Spleen (tissue), 7 donors: ENCODE data around the gene KCNJ12.
"Not testable (repeated sequence)": the region's sequence is repeated elsewhere in the genome, so short reads cannot be mapped to it uniquely, and the experiment has no call there.

ENCODE experiments used
- CTCF ChIP-seq, 11 experiments: fragments of 200-600 bp in 7 of 11; fragments of 450-650 bp in 4 of 11; sonication (generic) in 4 of 11; IDR thresholded peaks in 8 of 11; conservative IDR thresholded peaks in 3 of 11; 1 replicate in 7 of 11; 2 replicates in 4 of 11; pipeline versions ENCODE4 v1.4.0 to v1.8.0; 2016 to 2021; ENCODE audit warnings: antibody characterized with exemption in 11 of 11, inconsistent platforms in 4 of 11, mild to moderate bottlenecking in 1 of 11
- POLR2A ChIP-seq, 3 donors: fragments of 450-650 bp; IDR thresholded peaks; one replicate each; pipeline ENCODE4 v1.5.1; 2017; ENCODE audit warnings: antibody characterized with exemption in 3 of 3, mild to moderate bottlenecking in 1 of 3
- POLR2AphosphoS5 ChIP-seq, 3 donors: sonication (generic); formaldehyde crosslinking; IDR thresholded peaks; one replicate each; pipeline ENCODE4 v1.5.1; 2017; ENCODE audit warnings: antibody characterized with exemption in 3 of 3
- donor health status: DM: no; HTN: no; CAD: no; lungs with moderate emphysema.
- donor health status: DM: no; HTN: no; CAD: no.
- donor health status: DM: no; HTN: no; CAD: no.

- not testable (repeated sequence) for TF ChIP-seq CTCF (IDR thresholded peaks at IDR 0.05 in 8 of 11, conservative IDR thresholded peaks at IDR 0.05 in 3 of 11); POLR2AphosphoS5 (IDR thresholded peaks at IDR 0.05); POLR2A (IDR thresholded peaks at IDR 0.05)
These were observed 25.7 kb upstream of the KCNJ12 start for GRCh38 chr17:21350495-21350894.
